CD4-positive, alpha-beta T cell treated with Interleukin-17A for 1 hour (primary cell): Measurements from ENCODE around the gene ARHGAP40.
"Not testable (repeated sequence)": the region's sequence is repeated elsewhere in the genome, so short reads cannot be mapped to it uniquely, and the experiment has no call there.

ENCODE experiments used
- DNase-seq: peaks from one replicate; pipeline ENCODE4 v3.0.0-alpha.2; 2020

Gene ARHGAP40

GRCh38 chr20:38589351-38589750 lies 12.3 kb upstream of the ARHGAP40 start:
- no peak for DNase-seq

DNA sequence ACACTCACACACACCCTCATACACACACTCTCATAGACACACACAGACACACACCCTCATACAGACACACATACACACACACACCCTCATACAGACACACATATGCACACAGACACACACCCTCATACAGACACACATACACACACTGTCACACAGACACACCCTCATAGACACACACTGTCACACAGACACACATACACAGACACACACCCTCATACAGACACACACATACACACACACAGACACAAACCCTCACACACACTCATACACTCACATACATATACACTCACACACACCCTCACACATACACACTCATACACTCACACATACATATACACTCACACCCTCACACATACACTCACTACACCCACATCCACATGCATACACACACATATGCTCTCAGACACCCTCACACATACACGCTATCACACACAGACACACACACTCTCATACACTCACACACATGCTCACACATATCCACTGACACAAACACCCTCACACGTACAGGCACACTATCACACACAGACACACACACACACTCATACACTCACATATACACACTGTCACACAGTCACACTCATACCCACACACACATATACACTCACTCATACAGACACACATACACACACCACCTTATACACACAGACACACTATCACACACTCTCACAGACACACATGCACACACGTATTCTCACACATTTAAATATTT lies 11.5 kb upstream of the ARHGAP40 start:
- DNase-seq: no peak

DNA sequence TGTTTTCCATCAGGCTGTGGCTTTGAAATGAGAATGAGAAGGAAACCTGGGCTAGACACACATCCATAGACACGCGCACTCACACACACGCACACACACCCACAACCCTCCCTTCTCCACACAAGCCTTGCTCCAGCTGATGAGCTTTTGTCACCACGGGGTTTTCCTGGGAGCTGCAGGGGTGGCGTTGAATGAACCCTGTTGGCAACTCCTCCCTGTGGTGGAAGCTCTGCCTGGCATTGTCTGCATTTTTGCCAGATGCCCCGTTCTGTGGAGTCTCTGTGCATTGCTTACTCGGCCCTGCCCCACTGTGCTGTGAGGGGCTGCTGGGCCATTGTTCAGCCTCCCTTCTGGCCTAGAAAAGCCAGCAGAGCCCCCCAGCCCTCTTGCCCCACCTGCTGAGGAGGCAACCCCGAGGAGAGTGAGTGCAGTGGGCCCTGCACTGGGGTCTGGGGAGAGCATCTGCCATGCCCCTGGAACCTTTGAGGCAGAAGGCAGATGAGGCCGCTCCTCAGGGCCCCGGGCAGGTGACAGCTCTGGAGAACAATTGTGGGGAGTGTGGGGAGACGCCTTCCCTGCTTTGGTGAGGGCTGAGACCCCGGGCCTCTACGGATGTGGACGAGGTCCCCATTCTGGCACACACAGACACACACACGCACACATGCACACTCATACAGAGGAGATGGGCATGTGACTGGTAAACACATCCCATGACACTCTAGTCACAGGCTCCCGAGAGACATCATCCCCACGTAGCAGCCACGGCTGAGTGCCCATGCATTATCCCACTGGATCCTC lies 10.7 kb upstream of the ARHGAP40 start:
- DNase-seq: no peak

- DNase-seq: no peak
Observed at GRCh38 chr20:38591474-38592410, 9.9 kb upstream of the ARHGAP40 start.

- not testable (repeated sequence) for DNase-seq
Observed at GRCh38 chr20:38592411-38592790, 9.2 kb upstream of the ARHGAP40 start.

- not testable (repeated sequence) for DNase-seq
Observed at GRCh38 chr20:38594281-38594680, 7.3 kb upstream of the ARHGAP40 start.

DNA sequence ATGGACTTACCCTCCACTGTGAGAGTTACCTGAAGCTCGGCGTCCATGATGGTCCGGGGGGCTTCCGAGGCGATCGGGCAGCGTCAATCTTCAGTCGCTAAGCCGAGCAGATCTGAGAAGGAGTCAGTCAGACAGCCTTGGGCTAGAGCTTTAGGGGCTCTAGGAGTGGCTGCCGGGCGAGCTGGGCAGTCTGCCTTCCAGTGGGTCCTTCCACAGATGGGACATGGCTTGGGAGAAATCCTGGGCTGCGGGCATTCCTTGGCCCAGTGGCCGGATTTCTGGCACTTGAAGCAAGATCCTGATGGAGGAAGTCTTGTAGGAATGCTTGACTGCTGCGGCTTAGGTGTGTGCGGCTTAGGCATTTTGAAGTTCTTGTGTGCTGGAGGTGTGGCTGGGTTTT lies 5.7 kb upstream of the ARHGAP40 start:
- not testable (repeated sequence) for DNase-seq

GRCh38 chr20:38599410-38599882 lies 2.2 kb upstream of the ARHGAP40 start:
- DNase-seq: no peak

GRCh38 chr20:38600057-38600456 lies 1.6 kb upstream of the ARHGAP40 start:
- no peak for DNase-seq

- DNase-seq: no peak
Observed at GRCh38 chr20:38602185-38602581, 574 bp downstream of the ARHGAP40 start.

GRCh38 chr20:38603286-38603685 lies 1.7 kb downstream of the ARHGAP40 start:
- DNase-seq: no peak

- DNase-seq: no peak
Observed at GRCh38 chr20:38604873-38605303, 3.3 kb downstream of the ARHGAP40 start.

DNA sequence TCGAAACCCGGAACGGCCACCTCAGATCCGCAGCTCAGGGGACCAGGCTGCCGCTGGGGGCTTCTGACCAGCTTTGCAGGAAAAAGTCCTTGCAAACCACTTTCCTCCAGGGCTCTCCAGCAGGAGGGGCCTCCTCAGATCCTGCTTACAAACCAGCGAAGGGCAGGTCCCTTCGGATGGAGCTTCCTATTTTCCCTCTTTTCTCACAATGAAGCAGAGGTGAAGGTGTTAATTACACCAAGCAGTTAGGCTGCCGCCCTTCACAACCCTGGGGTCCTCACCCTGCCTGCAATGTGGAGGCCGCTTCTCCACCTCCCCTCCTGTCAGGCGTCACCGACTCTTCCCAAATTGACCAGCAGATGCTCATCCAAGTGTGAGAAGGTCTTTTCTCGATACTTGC lies 5.7 kb downstream of the ARHGAP40 start:
- DNase-seq: no peak

GRCh38 chr20:38608188-38608587 lies 6.6 kb downstream of the ARHGAP40 start:
- DNase-seq: no peak

DNA sequence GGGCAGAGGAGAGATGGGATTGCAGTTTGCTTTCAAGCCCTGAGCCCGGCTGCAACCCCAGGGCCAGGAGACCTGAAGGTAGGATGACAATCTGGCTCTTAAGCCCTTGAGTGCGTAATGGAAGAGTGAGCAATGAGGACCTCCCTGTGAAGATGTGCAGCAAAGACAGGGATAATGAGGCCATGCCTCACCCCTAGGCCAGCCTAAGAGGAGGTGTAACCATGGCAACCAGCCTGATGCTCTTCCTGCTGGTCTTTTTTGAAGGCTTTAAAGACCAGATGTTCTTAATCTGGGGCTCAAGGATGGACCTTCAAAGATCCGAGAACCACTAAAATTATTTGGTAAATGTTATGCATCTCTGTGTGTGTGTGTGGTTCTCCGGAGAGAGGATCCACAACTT lies 8.2 kb downstream of the ARHGAP40 start:
- no peak for DNase-seq

- DNase-seq: no peak
Observed at GRCh38 chr20:38610521-38610920, 8.9 kb downstream of the ARHGAP40 start.

DNA sequence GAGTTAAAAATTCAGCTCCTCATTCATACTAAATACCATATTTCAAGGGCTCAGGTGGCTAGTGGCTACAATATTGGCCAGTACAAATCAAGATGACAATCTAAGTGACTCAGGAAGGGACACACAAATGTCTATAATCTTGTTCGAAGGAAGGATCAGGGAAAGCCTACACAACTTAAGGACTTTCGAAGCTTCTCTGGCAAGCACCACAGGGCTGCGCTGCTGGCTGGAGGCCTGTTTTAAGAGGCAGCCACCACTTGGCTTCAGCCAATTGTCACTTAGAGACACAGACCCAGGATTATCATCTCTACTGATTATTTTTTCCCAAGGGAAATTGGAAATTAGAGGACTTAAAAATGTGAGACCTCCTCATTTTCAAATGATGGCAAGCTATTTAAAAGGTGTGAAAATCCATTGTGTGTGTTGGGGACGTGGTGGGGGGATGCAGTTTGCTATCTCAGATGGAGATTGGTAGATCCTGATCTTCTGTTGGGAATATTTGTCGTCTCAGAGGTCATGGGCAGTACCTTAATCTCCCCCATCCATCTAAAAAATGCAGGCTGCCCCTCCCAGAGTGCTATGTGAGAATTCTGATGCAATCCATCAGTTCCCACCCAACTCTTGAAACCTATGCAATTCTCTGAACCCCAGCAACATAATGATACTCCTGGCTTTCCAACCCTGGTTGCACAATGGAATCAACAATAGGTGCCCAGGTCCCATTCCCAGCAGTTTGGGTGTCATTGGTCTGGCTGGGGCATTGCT lies 11.3 kb downstream of the ARHGAP40 start:
- no peak for DNase-seq

- DNase-seq: no peak
Observed at GRCh38 chr20:38615283-38615682, 13.7 kb downstream of the ARHGAP40 start.

DNA sequence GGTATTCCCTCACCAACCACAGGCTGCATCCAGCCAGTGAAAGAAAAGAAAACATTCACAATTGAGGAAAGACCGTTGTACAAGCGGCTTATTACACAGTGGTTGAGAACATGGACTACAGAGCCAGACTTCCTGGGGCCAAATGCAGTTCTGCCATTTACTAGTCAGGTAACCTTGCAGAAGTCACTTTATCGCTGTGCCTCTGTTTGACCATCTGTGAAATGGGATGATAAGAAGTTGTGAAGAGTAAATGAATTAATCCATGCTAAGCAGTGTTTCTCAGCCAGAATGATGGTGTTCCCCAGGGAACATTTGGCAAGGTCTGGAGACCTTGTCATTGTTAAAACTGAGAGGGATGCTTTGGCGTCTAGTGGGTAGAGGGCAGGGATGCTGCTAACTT lies 14.8 kb downstream of the ARHGAP40 start:
- no peak for DNase-seq

DNA sequence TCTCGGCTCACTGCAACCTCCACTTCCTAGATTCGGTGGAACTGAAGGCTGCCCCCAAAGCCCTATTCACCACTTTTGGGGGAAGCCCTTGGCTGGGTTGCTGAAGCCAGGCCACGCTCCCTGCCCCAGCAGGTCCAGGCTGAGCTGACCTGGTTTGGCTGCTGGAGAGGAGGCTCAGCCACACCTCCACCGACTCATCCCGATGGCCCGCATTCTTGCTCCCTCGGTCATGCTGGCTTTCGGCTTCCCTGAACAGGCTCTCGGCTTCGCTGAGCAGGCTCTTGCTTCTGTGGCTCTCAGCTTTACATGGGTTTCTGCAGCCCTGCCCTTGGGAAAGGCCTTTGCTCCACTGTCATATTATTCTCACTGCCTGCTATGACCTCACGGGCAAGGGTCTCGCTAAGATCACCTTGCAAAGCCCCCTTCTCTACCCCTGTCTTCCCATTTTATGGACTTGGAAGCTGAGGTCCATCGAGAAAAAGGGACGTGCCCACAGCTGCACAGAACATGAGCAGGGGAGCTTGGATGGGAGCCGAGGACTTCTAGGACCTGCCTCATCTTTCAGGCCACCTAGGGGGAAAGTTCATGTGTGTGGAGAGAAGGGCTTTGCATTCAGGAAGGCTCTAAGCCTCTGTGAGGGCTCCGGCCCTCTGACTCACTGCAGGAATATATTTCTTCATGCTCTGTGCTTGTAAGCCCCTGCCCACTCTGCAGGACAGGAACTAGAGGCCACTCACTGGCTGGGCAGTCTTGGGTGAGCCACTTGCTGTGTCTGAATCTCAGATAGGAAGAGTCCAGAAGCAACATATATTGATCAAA lies 15.6 kb downstream of the ARHGAP40 start:
- no peak for DNase-seq

DNA sequence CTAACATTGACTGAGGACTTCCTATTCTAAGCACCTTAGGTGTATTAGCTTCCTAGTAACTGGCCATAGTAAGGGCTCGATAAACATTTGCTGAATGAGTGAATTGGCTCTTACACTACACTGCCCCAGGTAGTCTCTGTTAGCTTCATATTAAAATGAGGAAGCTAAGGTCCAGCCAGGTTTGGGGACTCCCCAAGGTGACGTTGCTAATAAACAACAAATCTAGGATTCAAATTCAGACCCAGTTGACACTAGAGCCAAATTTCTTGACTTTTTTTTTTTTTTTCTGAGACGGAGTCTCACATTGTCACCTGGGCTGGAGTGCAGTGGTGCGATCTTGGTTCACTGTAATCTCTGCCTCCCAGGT lies 16.2 kb downstream of the ARHGAP40 start:
- DNase-seq: no peak

DNA sequence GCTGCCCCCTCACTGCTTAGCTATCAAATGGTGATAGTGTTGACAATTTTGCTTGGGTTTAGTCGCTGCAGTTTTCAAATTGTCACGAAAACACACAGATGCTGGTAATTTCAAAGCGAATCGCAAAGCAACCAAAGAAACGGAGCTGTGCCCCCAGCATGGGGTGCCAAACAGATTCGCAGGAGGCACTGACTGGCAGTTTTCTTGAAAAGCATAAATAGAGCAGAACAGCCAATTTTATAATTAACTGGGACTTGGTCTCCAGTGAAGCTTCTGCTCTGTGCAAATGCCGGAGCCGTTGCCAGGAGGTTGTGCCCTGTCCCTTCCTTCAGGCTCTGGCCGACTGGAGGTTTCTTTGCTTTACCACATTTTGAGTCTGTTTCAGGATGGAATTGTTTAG lies 18.8 kb downstream of the ARHGAP40 start:
- DNase-seq: no peak
